T47D (cell line): ENCODE data around the gene WARS2.

ENCODE experiments used
- DNase-seq, 2 experiments: peaks; one replicate each; pipeline versions ENCODE4 v3.0.0 to v3.0.0-alpha.2; 2011 to 2012; ENCODE audit warnings: low read depth in 1 of 2, low spot score in 1 of 2
- JUND ChIP-seq: IDR thresholded peaks from 2 replicates; pipeline ENCODE4 v1.6.1; 2012; ENCODE audit warnings: low read depth
- in situ Hi-C: cut with HindIII; loops from 2 replicates; pipeline ENCODE4 v1.10.0; 2016; ENCODE audit warnings: low sequenced_read_pairs, low pct_unique_long_range_greater_than_20kb

WARS2 gene

GRCh38 chr1:118993700-118994026 is 146.8 kb downstream of the WARS2 start:
- in situ Hi-C loops: no loop called here
- no peak for DNase-seq
- no peak for TF ChIP-seq JUND

- TF ChIP-seq JUND: no peak
- in situ Hi-C loops: no loop called here
- DNase-seq: no peak
These were observed 147.4 kb downstream of the WARS2 start for GRCh38 chr1:118992868-118993699.

GRCh38 chr1:118992237-118992825 is 148.1 kb downstream of the WARS2 start:
- no peak for DNase-seq
- in situ Hi-C loops: no loop called here
- TF ChIP-seq JUND: no peak

DNA sequence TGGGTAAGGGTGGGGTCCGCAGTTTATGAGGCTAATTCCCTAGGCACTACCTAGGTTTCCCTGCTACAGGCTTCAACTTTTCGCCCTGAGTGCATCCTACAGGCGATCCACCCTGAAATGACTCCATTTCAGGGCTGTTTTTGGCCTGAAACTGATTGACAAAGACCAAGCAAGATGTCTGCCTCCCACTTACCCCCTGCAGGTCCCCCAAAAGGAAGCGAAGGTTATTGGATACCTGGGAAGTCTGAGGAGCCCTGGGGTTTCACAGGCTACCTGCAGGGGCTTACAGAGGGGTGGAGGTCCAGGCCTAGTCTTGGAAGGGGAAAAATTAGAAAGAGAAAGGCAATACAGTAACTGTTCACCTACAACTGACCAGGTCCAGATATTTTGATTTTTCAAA is 149.0 kb downstream of the WARS2 start:
- in situ Hi-C loops: no loop called here
- no peak for TF ChIP-seq JUND
- DNase-seq: no peak

GRCh38 chr1:118990513-118991152 is 149.8 kb downstream of the WARS2 start:
- no peak for DNase-seq
- TF ChIP-seq JUND: no peak
- in situ Hi-C loops: no loop called here

- no peak for DNase-seq
- in situ Hi-C loops: no loop called here
- TF ChIP-seq JUND: no peak
These were observed 150.5 kb downstream of the WARS2 start for GRCh38 chr1:118989878-118990378.

DNA sequence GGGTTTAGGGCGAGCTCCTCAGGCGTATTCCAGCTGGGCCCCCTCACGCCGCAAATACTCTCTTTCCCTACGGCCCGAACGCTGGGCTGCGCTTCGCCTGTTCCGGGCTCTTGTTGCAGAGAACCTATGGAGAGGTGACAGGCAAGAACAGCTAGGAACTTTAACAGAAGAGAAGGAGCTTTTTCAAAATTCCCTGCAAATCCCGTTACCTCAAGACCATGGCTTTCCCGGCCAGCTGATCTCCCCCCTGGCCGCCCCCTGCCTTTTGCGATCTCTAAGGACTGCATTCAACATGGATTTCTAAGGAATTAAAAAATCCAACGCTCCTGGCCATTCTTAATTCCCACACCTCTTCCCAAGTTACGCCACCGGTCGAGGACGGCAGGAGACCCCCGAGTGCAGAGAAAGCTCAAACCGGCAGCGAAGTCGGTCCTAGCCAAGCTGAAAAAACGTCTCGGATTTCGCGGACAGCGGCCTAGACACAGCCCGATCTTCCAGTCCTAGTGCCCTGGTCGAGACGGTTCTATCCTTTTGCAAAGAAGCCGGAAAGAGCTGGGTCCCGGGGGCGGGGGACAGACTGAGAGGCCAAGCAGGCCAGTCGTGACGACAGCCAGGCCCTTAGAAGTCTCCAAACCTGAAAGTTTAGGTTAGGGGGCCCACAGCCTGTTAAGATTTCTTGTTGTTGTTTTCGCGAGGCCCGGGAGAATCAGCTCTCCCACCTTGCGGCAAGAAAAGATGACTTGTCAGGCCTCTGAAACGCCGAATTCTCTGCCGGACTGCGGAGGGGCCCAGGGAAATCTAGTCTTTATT is 151.2 kb downstream of the WARS2 start:
- in situ Hi-C loops: no loop called here
- no peak for TF ChIP-seq JUND
- no peak for DNase-seq

GRCh38 chr1:118988186-118989005 is 152.1 kb downstream of the WARS2 start, which contains the start of gene TBX15:
TBX15 (minus strand) TSS chr1:118988343; CDS start chr1:118987795, 548 bp downstream.
- in situ Hi-C loops: no loop called here
- DNase-seq: no peak
- TF ChIP-seq JUND: no peak

DNA sequence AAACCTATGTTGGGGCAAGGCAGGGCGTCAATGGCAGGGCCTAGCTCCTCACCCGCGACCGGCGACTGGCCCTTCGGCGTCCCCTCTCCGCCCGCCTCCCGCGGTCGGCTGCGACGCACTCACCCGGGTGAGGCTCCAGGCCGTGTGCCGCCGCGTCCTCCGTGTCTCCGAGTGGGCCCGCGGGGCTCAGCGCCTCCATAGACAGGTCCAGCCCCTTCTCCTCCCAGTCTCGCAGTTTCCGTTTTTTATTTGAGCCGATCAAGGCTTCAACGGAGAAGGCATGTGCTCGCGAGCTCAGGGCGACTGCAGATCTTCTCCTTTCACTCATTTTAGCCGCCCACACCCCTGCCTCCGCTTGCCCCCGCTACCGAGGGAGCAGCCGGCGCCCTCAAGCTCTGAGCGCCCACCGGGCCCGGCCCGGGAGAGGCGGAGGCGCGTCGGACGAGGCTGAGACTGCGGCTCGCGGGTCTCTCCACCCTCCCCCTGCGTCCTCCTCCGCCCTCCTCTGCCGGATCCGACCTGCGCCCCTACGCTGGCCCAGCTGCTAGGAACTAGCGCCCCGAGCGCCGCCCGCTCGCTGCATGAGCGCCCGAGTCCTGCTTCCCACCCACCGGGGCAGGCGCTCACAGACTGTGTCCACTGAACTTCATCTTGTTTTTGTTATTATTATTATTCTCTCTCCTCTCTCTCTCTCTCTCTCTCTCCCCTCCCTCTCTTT is 152.8 kb downstream of the WARS2 start:
- in situ Hi-C loops: no loop called here
- no peak for TF ChIP-seq JUND
- DNase-seq: no peak

GRCh38 chr1:118986555-118987467 is 153.6 kb downstream of the WARS2 start:
- in situ Hi-C loops: no loop called here
- no peak for DNase-seq
- no peak for TF ChIP-seq JUND
